ENCODE data around the gene QRSL1. TPM values are rescaled to one million over a fixed set of nuclear protein-coding genes. Genes with fewer than 3 reads are reported as not detected.

QRSL1 gene
- total RNA-seq, 1 donor from 2014 or later, result 22.6 TPM

GRCh38 chr6:106617857-106618256 lies 11.5 kb upstream of the QRSL1 start:
- H3K4me3 ChIP-seq (ENCODE audit: low read depth, low read length), result no peak overlapping the region
- no peaks in the 10 kb centered on the region for H3K27me3 ChIP-seq (ENCODE audit: control insufficient read depth, insufficient read depth, low read length)
- TF ChIP-seq, protein P1, sequence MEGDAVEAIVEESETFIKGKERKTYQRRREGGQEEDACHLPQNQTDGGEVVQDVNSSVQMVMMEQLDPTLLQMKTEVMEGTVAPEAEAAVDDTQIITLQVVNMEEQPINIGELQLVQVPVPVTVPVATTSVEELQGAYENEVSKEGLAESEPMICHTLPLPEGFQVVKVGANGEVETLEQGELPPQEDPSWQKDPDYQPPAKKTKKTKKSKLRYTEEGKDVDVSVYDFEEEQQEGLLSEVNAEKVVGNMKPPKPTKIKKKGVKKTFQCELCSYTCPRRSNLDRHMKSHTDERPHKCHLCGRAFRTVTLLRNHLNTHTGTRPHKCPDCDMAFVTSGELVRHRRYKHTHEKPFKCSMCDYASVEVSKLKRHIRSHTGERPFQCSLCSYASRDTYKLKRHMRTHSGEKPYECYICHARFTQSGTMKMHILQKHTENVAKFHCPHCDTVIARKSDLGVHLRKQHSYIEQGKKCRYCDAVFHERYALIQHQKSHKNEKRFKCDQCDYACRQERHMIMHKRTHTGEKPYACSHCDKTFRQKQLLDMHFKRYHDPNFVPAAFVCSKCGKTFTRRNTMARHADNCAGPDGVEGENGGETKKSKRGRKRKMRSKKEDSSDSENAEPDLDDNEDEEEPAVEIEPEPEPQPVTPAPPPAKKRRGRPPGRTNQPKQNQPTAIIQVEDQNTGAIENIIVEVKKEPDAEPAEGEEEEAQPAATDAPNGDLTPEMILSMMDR (IDR thresholded peaks at IDR 0.05; ENCODE audit: insufficient read depth, low read length, severe bottlenecking), result no peak
- DNase-seq (ENCODE audit: low read depth), result no peak
- FAIRE-seq, result no peak
- peaks cover 3% of the 10 kb centered on the region for H3K36me3 ChIP-seq (ENCODE audit: control insufficient read depth, insufficient read depth, low read length)

DNA sequence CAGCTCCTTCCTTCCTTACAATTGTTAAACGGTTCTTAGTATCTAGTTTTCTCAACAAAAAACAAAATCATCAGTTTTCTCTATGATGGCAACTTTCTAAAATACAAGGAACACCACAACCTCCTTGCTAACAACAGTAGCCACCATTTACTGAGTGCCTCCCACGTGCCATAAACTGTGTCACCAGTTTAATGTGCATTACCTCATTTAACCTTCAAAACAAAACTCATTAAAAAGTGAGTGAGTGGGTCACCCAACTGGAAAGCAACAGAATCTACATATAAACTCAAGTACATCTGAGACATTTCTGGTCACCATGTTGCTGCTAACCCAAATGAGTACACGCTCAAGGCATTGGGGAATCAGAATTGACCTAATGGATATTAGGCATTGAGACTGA lies 11.1 kb upstream of the QRSL1 start:
- DNase-seq (ENCODE audit: low read depth) (no peak), FAIRE-seq (no peak)
- Histone ChIP-seq H3K36me3 (ENCODE audit: control insufficient read depth, insufficient read depth, low read length) (peaks cover 3% of the 10 kb centered on the region), H3K27me3 (ENCODE audit: control insufficient read depth, insufficient read depth, low read length) (no peaks in the 10 kb centered on the region), H3K4me3 (ENCODE audit: low read depth, low read length) (no peak overlapping the region)
- TF ChIP-seq, protein P1 (IDR thresholded peaks at IDR 0.05; ENCODE audit: insufficient read depth, low read length, severe bottlenecking), result no peak

DNA sequence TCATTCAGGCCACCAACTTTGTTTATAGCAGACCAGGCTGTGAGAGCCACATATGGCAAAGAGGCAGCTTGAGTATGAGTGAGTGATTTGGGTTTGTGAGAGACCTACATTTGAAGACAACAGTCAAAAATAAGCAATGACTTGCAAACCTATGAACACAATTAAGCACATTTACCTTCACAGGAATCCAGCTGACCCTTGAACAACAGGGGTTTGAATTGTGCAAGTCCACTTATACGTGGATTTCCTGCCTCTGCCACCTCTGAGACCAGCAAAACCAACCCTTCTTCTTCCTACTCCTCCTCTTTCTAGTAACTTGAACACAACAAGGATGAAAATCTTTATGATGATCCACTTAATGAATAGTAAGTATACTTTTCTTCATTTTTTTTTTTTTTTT lies 10.2 kb upstream of the QRSL1 start:
- Histone ChIP-seq H3K36me3 (ENCODE audit: control insufficient read depth, insufficient read depth, low read length) (peaks cover 3% of the 10 kb centered on the region), H3K4me3 (ENCODE audit: low read depth, low read length) (no peak overlapping the region), H3K27me3 (ENCODE audit: control insufficient read depth, insufficient read depth, low read length) (no peaks in the 10 kb centered on the region)
- TF ChIP-seq, protein P1 (IDR thresholded peaks at IDR 0.05; ENCODE audit: insufficient read depth, low read length, severe bottlenecking), result no peak
- DNase-seq (ENCODE audit: low read depth) (no peak), FAIRE-seq (no peak)

DNA sequence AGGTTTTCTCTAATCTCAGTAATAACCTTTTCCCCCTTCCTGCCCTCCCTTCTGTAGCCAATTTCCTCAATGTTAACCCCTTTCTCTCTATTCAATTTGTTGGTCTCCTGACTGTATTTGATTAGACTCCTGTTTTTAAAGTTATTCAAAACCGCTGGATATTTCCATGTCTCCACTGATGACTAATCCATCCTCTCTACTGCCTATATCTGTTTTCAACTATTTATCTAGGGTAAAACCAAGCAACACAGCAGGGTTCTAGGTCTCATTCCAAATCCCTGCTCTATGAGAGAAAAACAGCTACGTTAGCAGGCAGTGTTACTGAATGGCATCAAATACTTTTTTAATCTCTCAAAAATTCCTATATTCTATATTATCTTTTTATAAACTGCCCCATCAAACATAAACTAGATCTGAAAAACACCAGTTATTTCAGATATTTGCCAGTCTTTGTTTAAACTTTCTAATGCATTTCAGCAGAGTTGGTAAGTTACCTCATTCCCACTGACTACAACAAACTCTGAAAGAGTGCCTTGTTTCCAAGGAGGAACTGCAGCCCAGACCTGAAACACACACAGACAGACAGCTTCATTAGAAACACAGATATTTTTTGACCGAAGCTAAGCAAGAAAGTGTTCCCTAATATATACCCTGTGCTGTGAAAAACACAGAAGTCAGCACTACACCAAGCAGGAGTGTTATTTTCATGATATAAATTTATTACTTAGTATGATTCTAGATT lies 8.3 kb upstream of the QRSL1 start:
- Histone ChIP-seq H3K27me3 (ENCODE audit: control insufficient read depth, insufficient read depth, low read length) (no peaks in the 10 kb centered on the region), H3K36me3 (ENCODE audit: control insufficient read depth, insufficient read depth, low read length) (peaks cover 3% of the 10 kb centered on the region), H3K4me3 (ENCODE audit: low read depth, low read length) (no peak overlapping the region)
- no peak for DNase-seq (ENCODE audit: low read depth)
- TF ChIP-seq, protein P1 (IDR thresholded peaks at IDR 0.05; ENCODE audit: insufficient read depth, low read length, severe bottlenecking), result no peak
- no peak for FAIRE-seq

DNA sequence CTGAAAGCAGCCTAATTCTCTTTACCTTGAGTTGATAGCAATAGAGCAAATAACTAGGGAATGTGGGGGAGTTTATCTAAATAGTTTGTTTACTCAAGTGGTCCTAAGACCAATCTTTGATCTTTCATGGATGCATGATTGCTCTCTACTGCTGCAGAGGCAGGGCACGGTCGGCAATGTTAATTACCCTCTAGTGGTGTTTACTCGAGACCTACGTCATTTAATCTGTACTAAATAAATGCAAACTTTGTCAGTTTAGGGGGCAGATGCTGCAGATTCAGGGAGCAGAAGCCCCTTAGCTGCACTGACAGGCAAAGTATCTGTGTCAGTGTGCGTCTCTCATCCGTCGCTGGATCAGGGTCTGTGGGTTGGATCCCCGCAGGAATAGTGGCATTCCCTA lies 7.0 kb upstream of the QRSL1 start:
- H3K27me3 ChIP-seq (ENCODE audit: control insufficient read depth, insufficient read depth, low read length), result no peaks in the 10 kb centered on the region
- no peak for FAIRE-seq
- H3K4me3 ChIP-seq (ENCODE audit: low read depth, low read length), result no peak overlapping the region
- TF ChIP-seq, protein P1 (IDR thresholded peaks at IDR 0.05; ENCODE audit: insufficient read depth, low read length, severe bottlenecking), result no peak
- no peak for DNase-seq (ENCODE audit: low read depth)
- H3K36me3 ChIP-seq (ENCODE audit: control insufficient read depth, insufficient read depth, low read length), result peaks cover 3% of the 10 kb centered on the region

DNA sequence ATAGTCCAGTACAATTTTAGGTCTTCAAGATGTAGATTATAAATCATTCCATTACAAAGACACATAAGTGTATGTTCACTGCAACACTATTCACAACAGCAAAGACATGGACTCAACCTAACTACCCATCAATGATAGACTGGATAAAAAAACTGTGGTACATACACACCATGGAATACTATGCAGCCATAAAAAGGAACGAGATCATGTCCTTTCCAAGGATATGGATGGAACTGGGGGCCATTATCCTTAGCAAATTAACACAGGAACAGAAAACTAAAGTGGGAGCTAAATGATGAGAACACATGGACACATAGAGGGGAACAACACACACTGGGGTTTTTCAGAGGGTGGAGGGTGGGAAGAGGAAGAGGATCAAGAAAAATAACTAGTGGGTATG lies 6.3 kb upstream of the QRSL1 start:
- TF ChIP-seq, protein P1 (IDR thresholded peaks at IDR 0.05; ENCODE audit: insufficient read depth, low read length, severe bottlenecking), result no peak
- FAIRE-seq, result no peak
- peaks cover 3% of the 10 kb centered on the region for H3K36me3 ChIP-seq (ENCODE audit: control insufficient read depth, insufficient read depth, low read length)
- no peaks in the 10 kb centered on the region for H3K27me3 ChIP-seq (ENCODE audit: control insufficient read depth, insufficient read depth, low read length)
- no peak overlapping the region for H3K4me3 ChIP-seq (ENCODE audit: low read depth, low read length)
- no peak for DNase-seq (ENCODE audit: low read depth)

All from bronchial epithelial cell (primary cell).